HL-60 (cell line): ENCODE measurements around the gene ARHGAP21.

Source experiments
- CTCF ChIP-seq: IDR thresholded peaks from one replicate; pipeline ENCODE4 v1.5.1; 2011; ENCODE audit warnings: low read length, control low read depth, inconsistent platforms; ENCODE audit not compliant: insufficient read depth
- GABPA ChIP-seq: IDR thresholded peaks from 2 replicates; pipeline ENCODE4 v1.6.1; 2012; ENCODE audit warnings: low read depth

- TF ChIP-seq CTCF = no peak
- TF ChIP-seq GABPA = no peak
Observed at GRCh38 chr10:24618401-24618800, 105.3 kb downstream of the ARHGAP21 start.
